Uterus (tissue), 2 donors: ENCODE results near the gene SLAMF6.

ENCODE experiments used
- POLR2A ChIP-seq, 2 donors: fragments of 450-650 bp; IDR thresholded peaks; one replicate each; pipeline ENCODE4 v1.6.1; 2016; ENCODE audit warnings: antibody characterized with exemption in 2 of 2, mild to moderate bottlenecking in 1 of 2, moderate library complexity in 1 of 2
- TF ChIP-seq, protein P1 (sequence below), 4 experiments: fragments of 200-600 bp in 2 of 4; fragments of 450-650 bp in 2 of 4; sonication (generic) in 2 of 4; IDR thresholded peaks; one replicate each; pipeline ENCODE4 v1.5.1; 2016 to 2019; ENCODE audit warnings: antibody characterized with exemption in 4 of 4, mild to moderate bottlenecking in 2 of 4, moderate library complexity in 1 of 4

DNA sequence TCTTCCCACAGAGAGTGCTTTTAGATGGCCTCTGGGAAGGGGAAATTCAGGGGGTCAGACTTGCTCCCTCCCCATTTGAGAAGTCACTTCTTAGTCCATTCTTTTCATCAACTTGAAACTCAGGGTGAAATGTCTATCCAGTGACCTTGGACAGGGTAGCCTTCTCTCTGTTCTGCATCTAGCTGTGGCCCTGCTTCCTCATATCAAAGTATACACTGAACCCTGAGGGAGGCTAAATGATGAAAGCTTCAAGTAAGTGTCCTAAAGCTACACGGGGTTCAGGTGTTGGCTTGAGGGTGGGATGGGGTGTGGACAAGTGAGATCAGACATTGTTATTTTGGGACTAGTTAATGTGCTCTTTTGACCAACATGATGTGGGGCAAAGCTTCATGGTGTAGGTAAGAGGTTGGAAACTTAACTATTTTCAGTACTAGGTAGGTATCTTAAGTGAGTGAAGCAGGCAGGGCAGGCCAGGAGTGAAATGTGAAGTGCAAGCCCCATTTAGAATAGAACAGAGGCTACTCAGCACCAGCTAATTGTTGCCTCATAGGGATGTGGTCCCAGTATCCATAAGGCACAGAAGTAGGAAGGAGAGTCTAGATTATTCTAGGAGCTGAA lies 41.0 kb downstream of the SLAMF6 start:
- TF ChIP-seq, protein P1, sequence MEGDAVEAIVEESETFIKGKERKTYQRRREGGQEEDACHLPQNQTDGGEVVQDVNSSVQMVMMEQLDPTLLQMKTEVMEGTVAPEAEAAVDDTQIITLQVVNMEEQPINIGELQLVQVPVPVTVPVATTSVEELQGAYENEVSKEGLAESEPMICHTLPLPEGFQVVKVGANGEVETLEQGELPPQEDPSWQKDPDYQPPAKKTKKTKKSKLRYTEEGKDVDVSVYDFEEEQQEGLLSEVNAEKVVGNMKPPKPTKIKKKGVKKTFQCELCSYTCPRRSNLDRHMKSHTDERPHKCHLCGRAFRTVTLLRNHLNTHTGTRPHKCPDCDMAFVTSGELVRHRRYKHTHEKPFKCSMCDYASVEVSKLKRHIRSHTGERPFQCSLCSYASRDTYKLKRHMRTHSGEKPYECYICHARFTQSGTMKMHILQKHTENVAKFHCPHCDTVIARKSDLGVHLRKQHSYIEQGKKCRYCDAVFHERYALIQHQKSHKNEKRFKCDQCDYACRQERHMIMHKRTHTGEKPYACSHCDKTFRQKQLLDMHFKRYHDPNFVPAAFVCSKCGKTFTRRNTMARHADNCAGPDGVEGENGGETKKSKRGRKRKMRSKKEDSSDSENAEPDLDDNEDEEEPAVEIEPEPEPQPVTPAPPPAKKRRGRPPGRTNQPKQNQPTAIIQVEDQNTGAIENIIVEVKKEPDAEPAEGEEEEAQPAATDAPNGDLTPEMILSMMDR (IDR thresholded peaks at IDR 0.05) = no peak
- no peak for TF ChIP-seq POLR2A (IDR thresholded peaks at IDR 0.05)
